Gastrocnemius medialis (tissue), 4 donors: Measurements from ENCODE around the gene ROPN1B.
"Not testable (repeated sequence)": the region's sequence is repeated elsewhere in the genome, so short reads cannot be mapped to it uniquely, and the experiment has no call there.

Source experiments
- POLR2A ChIP-seq, 2 donors: fragments of 450-650 bp; IDR thresholded peaks; one replicate each; pipeline ENCODE4 v1.6.1; 2017; ENCODE audit warnings: antibody characterized with exemption in 2 of 2, mild to moderate bottlenecking in 2 of 2, moderate library complexity in 2 of 2
- TF ChIP-seq, protein P1 (sequence below), 5 experiments: fragments of 450-650 bp in 3 of 5; fragments of 200-600 bp in 2 of 5; sonication (generic) in 2 of 5; IDR thresholded peaks in 4 of 5; conservative IDR thresholded peaks in 1 of 5; 1 replicate in 4 of 5; 2 replicates in 1 of 5; pipeline ENCODE4 v1.5.1; 2016 to 2019; ENCODE audit warnings: antibody characterized with exemption in 5 of 5, mild to moderate bottlenecking in 3 of 5, moderate library complexity in 3 of 5

DNA sequence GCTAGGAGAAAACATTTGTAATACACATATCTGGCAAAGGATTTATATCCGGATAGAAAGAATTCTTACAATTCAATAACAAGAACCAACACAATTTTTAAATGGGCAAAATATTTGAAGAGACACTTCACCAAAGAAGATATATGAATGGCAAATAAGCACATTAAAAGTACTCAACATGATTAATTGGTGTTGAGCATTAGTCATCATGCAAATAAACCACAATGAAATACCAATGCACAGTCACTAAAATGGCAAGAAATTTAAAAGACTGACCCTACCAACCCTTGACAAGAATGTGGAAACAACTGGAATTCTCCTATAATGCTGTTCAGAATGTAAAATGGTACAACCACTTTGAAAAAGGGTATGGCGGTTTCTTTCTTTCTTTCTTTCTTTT is 21.2 kb upstream of the ROPN1B start:
- TF ChIP-seq, protein P1, sequence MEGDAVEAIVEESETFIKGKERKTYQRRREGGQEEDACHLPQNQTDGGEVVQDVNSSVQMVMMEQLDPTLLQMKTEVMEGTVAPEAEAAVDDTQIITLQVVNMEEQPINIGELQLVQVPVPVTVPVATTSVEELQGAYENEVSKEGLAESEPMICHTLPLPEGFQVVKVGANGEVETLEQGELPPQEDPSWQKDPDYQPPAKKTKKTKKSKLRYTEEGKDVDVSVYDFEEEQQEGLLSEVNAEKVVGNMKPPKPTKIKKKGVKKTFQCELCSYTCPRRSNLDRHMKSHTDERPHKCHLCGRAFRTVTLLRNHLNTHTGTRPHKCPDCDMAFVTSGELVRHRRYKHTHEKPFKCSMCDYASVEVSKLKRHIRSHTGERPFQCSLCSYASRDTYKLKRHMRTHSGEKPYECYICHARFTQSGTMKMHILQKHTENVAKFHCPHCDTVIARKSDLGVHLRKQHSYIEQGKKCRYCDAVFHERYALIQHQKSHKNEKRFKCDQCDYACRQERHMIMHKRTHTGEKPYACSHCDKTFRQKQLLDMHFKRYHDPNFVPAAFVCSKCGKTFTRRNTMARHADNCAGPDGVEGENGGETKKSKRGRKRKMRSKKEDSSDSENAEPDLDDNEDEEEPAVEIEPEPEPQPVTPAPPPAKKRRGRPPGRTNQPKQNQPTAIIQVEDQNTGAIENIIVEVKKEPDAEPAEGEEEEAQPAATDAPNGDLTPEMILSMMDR (IDR thresholded peaks at IDR 0.05 in 4 of 5, conservative IDR thresholded peaks at IDR 0.05 in 1 of 5), result not testable (repeated sequence)
- not testable (repeated sequence) for TF ChIP-seq POLR2A (IDR thresholded peaks at IDR 0.05)
